Endothelial cell of umbilical vein (primary cell): ENCODE measurements around the gene MAEL. TPM values are rescaled to one million over a fixed set of nuclear protein-coding genes. Genes with fewer than 3 reads are reported as not detected.
"Not testable (repeated sequence)": the region's sequence is repeated elsewhere in the genome, so short reads cannot be mapped to it uniquely, and the experiment has no call there.

Experiments used
- BruUV-seq: library from RNA; stranded (reverse); fragments of 400-500 nt; replicated peaks from 2 replicates; lab custom pipeline; 2021; lab: Mats Ljungman, UMichigan
- CTCF ChIA-PET: fragments of 300-600, 350-600 bp; sonication (Branson Sonifier 250); formaldehyde crosslinking; loops from one replicate; lab custom pipeline; 2021; ENCODE audit warnings: antibody characterized with exemption, inconsistent platforms; lab: Charles Lee
- POLR2A ChIA-PET: fragments of 300-600, 350-600 bp; sonication (Branson Sonifier 250); formaldehyde crosslinking; loops from one replicate; lab custom pipeline; 2021; ENCODE audit warnings: antibody characterized with exemption, inconsistent platforms; lab: Charles Lee
- DNase-seq: peaks from one replicate; pipeline ENCODE4 v3.0.0-alpha.2; 2011; ENCODE audit warnings: low read depth, low spot score
- FAIRE-seq: peaks from 2 replicates; lab custom pipeline; 2011; peaks lifted over from hg19 to GRCh38; lab: Jason Lieb, UNC
- H2AFZ ChIP-seq: 2 replicates; pipeline ENCODE4 v1.6.0; 2012; ENCODE audit warnings: low read depth, low read length, control low read depth, inconsistent platforms
- H3K27ac ChIP-seq: 2 replicates; pipeline ENCODE4 v1.5.1; 2011; ENCODE audit warnings: low read depth, mild to moderate bottlenecking, control low read depth, low read length, moderate library complexity; ENCODE audit not compliant: insufficient read depth
- H3K27me3 ChIP-seq, 2 experiments: 2 replicates each; pipeline versions ENCODE4 v1.6.0 to v1.6.1; 2011; ENCODE audit warnings: low read length in 2 of 2, mixed read lengths in 1 of 2; ENCODE audit not compliant: control insufficient read depth in 2 of 2, insufficient read depth in 2 of 2
- H3K36me3 ChIP-seq, 2 experiments: 2 replicates in 1 of 2; 3 replicates in 1 of 2; pipeline ENCODE4 v1.5.1; 2011; ENCODE audit warnings: low read length in 2 of 2, mild to moderate bottlenecking in 1 of 2, moderate library complexity in 1 of 2; ENCODE audit not compliant: control insufficient read depth in 2 of 2, insufficient read depth in 2 of 2; ENCODE audit errors: extremely low read depth in 1 of 2
- H3K4me1 ChIP-seq: 3 replicates; pipeline ENCODE4 v1.5.1; 2011; ENCODE audit warnings: mild to moderate bottlenecking, low read length; ENCODE audit not compliant: control insufficient read depth, insufficient read depth; ENCODE audit errors: extremely low read depth
- H3K4me2 ChIP-seq: 2 replicates; pipeline ENCODE4 v1.6.1; 2011; ENCODE audit warnings: low read length, control low read depth, mixed read lengths; ENCODE audit not compliant: insufficient read depth
- H3K4me3 ChIP-seq, 3 experiments: fragments of 200-600 bp in 1 of 3; sonication (generic), shearing (Covaris generic) in 1 of 3; replicated peaks in 1 of 3; 2 replicates each; pipeline ENCODE4 v1.5.1; 2011 to 2016; ENCODE audit warnings: control low read depth in 3 of 3, low read length in 3 of 3, mild to moderate bottlenecking in 2 of 3, inconsistent platforms in 1 of 3, low read depth in 1 of 3, moderate library complexity in 1 of 3; ENCODE audit not compliant: insufficient read depth in 1 of 3
- H3K79me2 ChIP-seq: 2 replicates; pipeline ENCODE4 v1.6.0; 2012; ENCODE audit warnings: low read length, inconsistent platforms; ENCODE audit not compliant: control insufficient read depth, insufficient read depth
- H3K9ac ChIP-seq: replicated peaks from 2 replicates; pipeline ENCODE3; 2011; ENCODE audit warnings: low read length, control low read depth; ENCODE audit not compliant: insufficient read depth; ENCODE audit errors: extremely low read depth
- H3K9me1 ChIP-seq: replicated peaks from 3 replicates; pipeline ENCODE4 v1.6.0; 2011; ENCODE audit warnings: mild to moderate bottlenecking, low read length; ENCODE audit not compliant: control insufficient read depth, insufficient read depth; ENCODE audit errors: extremely low read depth
- H3K9me3 ChIP-seq: replicated peaks from 2 replicates; pipeline ENCODE4 v1.5.1; 2012; ENCODE audit warnings: low read length, inconsistent platforms; ENCODE audit not compliant: control insufficient read depth, insufficient read depth
- H4K20me1 ChIP-seq: replicated peaks from 2 replicates; pipeline ENCODE3; 2011; ENCODE audit warnings: mild to moderate bottlenecking, low read length; ENCODE audit not compliant: control insufficient read depth, insufficient read depth; ENCODE audit errors: extremely low read depth
- EZH2 ChIP-seq: IDR thresholded peaks from 2 replicates; pipeline ENCODE4 v1.6.1; 2012; ENCODE audit warnings: borderline replicate concordance, low read depth, mild to moderate bottlenecking, moderate library complexity, low read length, inconsistent platforms; ENCODE audit not compliant: severe bottlenecking
- MYC ChIP-seq: IDR thresholded peaks from one replicate; pipeline ENCODE4 v1.6.1; 2011; ENCODE audit warnings: mild to moderate bottlenecking, low read depth, low read length
- POLR2A ChIP-seq: IDR thresholded peaks from 2 replicates; pipeline ENCODE4 v1.6.1; 2012; ENCODE audit warnings: low read depth, mild to moderate bottlenecking, control low read depth, low read length
- dilution Hi-C: fragments of 300-500 bp; cut with MboI; formaldehyde crosslinking; loops from one replicate; pipeline ENCODE4 v1.15.0; 2019; ENCODE audit warnings: low sequenced_read_pairs; ENCODE audit not compliant: extremely low pct_ligation_motif_present
- intact Hi-C: fragments of 100-400 bp; cut with micrococcal nuclease; formaldehyde crosslinking; loops from one replicate; pipeline ENCODE4 v1.10.0; 2022
- polyA plus RNA-seq, 4 experiments: library from polyadenylated mRNA; depleted of rRNA in 3 of 4; stranded (reverse) in 3 of 4; unstranded in 1 of 4; fragments of >200 nt; gene quantifications; 2 replicates each; pipeline versions ENCODE4 v1.2.1 to v1.2.3, GENCODE V29; 2011 to 2012; ENCODE audit warnings: missing spikeins in 1 of 4
- total RNA-seq: library from RNA; stranded (reverse); gene quantifications from 2 replicates; pipeline ENCODE4 v1.2.3, GENCODE V29; 2021

MAEL gene
- total and polyA plus RNA-seq, 2 donors (not counting 3 experiments of a cell fraction or from before 2014, with no cell fraction given): 0.04 TPM; not detected in 1

DNA sequence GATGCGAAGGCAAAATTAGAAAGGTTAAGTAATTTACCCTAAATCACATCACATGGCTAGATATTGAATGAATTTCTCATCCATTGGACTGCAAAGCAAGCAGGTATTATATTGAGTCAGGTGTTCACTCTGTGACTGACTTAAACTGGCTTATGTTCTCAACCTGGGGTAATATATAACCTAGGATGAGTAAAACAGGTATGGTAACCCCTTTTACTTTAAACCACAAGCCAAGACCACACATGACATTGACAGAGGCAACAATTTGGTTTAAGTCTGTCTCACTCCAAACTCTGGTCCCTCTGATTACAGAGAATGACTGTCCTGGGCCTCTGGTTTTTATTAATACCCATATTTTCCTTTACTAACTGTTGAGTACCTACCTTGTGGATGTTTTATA, 33.3 kb downstream of the MAEL start:
- no peaks in the 10 kb centered on the region for H3K79me2 ChIP-seq
- H3K27me3 ChIP-seq: no peaks in the 10 kb centered on the region
- intact Hi-C loops: no loop called here
- H3K36me3 ChIP-seq: no peaks in the 10 kb centered on the region
- ChIA-PET CTCF (interaction anchor here (0.8 kb wide), 1 partner anchor 112 kb away, joined by 3 read pairs; no protein-coding TSS in a partner anchor), POLR2A (no interaction called here)
- no peak overlapping the region for H3K4me2 ChIP-seq
- H3K27ac ChIP-seq: no peak overlapping the region
- dilution Hi-C loops: no loop called here
- no TSS peak for BruUV-seq
- H3K4me1 ChIP-seq: no peaks in the 10 kb centered on the region
- DNase-seq (no peak), FAIRE-seq (no peak)
- H3K9me1 ChIP-seq: no peaks in the 10 kb centered on the region
- TF ChIP-seq MYC (no peak), EZH2 (no peak), POLR2A (no peak)
- no peaks in the 10 kb centered on the region for H3K9me3 ChIP-seq
- H2AFZ ChIP-seq: no peak overlapping the region
- no peak overlapping the region for H3K9ac ChIP-seq
- no peak overlapping the region for H3K4me3 ChIP-seq
- no peaks in the 10 kb centered on the region for H4K20me1 ChIP-seq

DNA sequence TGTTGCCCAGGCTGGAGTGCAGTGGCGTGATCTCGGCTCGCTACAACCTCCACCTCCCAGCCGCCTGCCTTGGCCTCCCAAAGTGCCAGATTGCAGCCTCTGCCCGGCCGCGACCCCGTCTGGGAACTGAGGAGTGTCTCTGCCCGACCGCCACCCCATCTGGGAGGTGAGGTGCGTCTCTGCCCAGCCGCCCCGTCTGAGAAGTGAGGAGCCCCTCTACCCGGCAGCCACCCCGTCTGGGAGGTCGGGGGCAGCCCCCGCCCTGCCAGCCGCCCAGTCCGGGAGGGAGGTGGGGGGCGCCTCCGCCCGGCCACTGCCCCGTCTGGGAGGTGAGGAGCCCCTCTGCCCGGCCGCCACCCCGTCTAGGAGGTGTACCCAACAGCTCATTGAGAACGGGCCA, 40.5 kb downstream of the MAEL start:
- FAIRE-seq, DNase-seq, H3K27me3 ChIP-seq, H3K36me3 ChIP-seq, POLR2A ChIA-PET, H3K27ac ChIP-seq, H3K79me2 ChIP-seq, dilution Hi-C loops, H3K9me3 ChIP-seq, H3K9ac ChIP-seq, H4K20me1 ChIP-seq, CTCF ChIA-PET, H3K4me3 ChIP-seq, H2AFZ ChIP-seq, H3K4me2 ChIP-seq, H3K9me1 ChIP-seq, intact Hi-C loops, BruUV-seq, H3K4me1 ChIP-seq: not testable (repeated sequence)
